HEK293T (cell line): ENCODE results near the gene SDC3.

Experiments
- CTCF ChIA-PET: fragments of 350-600 bp; formaldehyde crosslinking; extraction: SDS; loops from one replicate; lab custom pipeline; 2021; ENCODE audit warnings: antibody characterized with exemption, inconsistent platforms; lab: Yijun Ruan, JAX
- POLR2A ChIA-PET: fragments of 350-600 bp; formaldehyde crosslinking; extraction: SDS; loops from one replicate; lab custom pipeline; 2020; ENCODE audit warnings: antibody characterized with exemption, inconsistent platforms; lab: Yijun Ruan, JAX
- DNase-seq: peaks from one replicate; pipeline ENCODE4 v3.0.0; 2012; ENCODE audit warnings: mixed read lengths; ENCODE audit errors: extremely low spot score
- ARNT ChIP-seq: fragments of 450-650 bp; IDR thresholded peaks from 2 replicates; pipeline ENCODE4 v1.6.1; 2017; ENCODE audit warnings: mild to moderate bottlenecking
- BHLHE40 ChIP-seq: fragments of 450-650 bp; IDR thresholded peaks from 2 replicates; pipeline ENCODE4 v1.6.1; 2016; ENCODE audit warnings: mild to moderate bottlenecking, moderate library complexity, borderline replicate concordance
- CTBP1 ChIP-seq: fragments of 450-650 bp; IDR thresholded peaks from 2 replicates; pipeline ENCODE4 v1.6.1; 2016; ENCODE audit warnings: borderline replicate concordance
- ELF4 ChIP-seq: fragments of 450-650 bp; IDR thresholded peaks from 2 replicates; pipeline ENCODE4 v1.6.1; 2017; ENCODE audit warnings: antibody characterized with exemption
- FOXA1 ChIP-seq: fragments of 450-650 bp; IDR thresholded peaks from 2 replicates; pipeline ENCODE4 v1.6.1; 2016; ENCODE audit warnings: mild to moderate bottlenecking
- FOXK2 ChIP-seq: fragments of 450-650 bp; IDR thresholded peaks from 2 replicates; pipeline ENCODE4 v1.6.1; 2016; ENCODE audit warnings: mild to moderate bottlenecking
- FOXM1 ChIP-seq: fragments of 450-650 bp; IDR thresholded peaks from 2 replicates; pipeline ENCODE4 v1.6.1; 2017; ENCODE audit warnings: mild to moderate bottlenecking, borderline replicate concordance
- HDGF ChIP-seq: fragments of 450-650 bp; IDR thresholded peaks from 2 replicates; pipeline ENCODE4 v1.6.1; 2017; ENCODE audit warnings: antibody characterized with exemption, borderline replicate concordance
- L3MBTL2 ChIP-seq: fragments of 450-650 bp; conservative IDR thresholded peaks from 2 replicates; pipeline ENCODE4 v1.6.1; 2016; ENCODE audit warnings: mild to moderate bottlenecking
- LEF1 ChIP-seq: fragments of 450-650 bp; IDR thresholded peaks from 2 replicates; pipeline ENCODE4 v1.6.1; 2017; ENCODE audit warnings: mild to moderate bottlenecking, borderline replicate concordance
- NFRKB ChIP-seq: fragments of 450-650 bp; IDR thresholded peaks from 2 replicates; pipeline ENCODE4 v1.6.1; 2016; ENCODE audit warnings: mild to moderate bottlenecking, moderate library complexity
- PKNOX1 ChIP-seq: fragments of 450-650 bp; IDR thresholded peaks from 2 replicates; pipeline ENCODE4 v1.6.1; 2016
- SP1 ChIP-seq: fragments of 450-650 bp; IDR thresholded peaks from 2 replicates; pipeline ENCODE4 v1.6.1; 2017
- SUZ12 ChIP-seq: fragments of 450-650 bp; IDR thresholded peaks from 2 replicates; pipeline ENCODE4 v1.6.1; 2016; ENCODE audit warnings: mild to moderate bottlenecking
- TARDBP ChIP-seq: fragments of 450-650 bp; IDR thresholded peaks from 2 replicates; pipeline ENCODE4 v1.6.1; 2016
- ZNF384 ChIP-seq: fragments of 450-650 bp; IDR thresholded peaks from 2 replicates; pipeline ENCODE4 v1.6.1; 2016

The SDC3 gene

GRCh38 chr1:30908316-30908695, 252 bp downstream of the SDC3 start:
- ChIA-PET POLR2A (interaction anchor here (4.1 kb wide), 1 partner anchor 106 kb away, joined by 36 read pairs; no protein-coding TSS in a partner anchor), CTCF (interaction anchor here (6.5 kb wide), 1 partner anchor 106 kb away, joined by 159 read pairs; no protein-coding TSS in a partner anchor)
- DNase-seq, result no peak
- TF ChIP-seq HDGF (no peak), ARNT (no peak), NFRKB (no peak), LEF1 (no peak), ZNF384 (no peak), FOXA1 (no peak), FOXK2 (no peak), BHLHE40 (no peak), L3MBTL2 (no peak), CTBP1 (no peak), PKNOX1 (no peak), SP1 (no peak), SUZ12 (no peak), ELF4 (no peak)

GRCh38 chr1:30907481-30908315, 860 bp downstream of the SDC3 start:
- no peak for TF ChIP-seq FOXK2
- TF ChIP-seq ZNF384, result no peak
- TF ChIP-seq CTBP1, result no peak
- ChIA-PET CTCF (interaction anchor here (0.7 to 6.5 kb wide), 3 partner anchors 105 to 128 kb away, joined by 3 to 159 read pairs (median 4); no protein-coding TSS in a partner anchor), POLR2A (no interaction called here)
- DNase-seq, result no peak

GRCh38 chr1:30906631-30907441, 1.7 kb downstream of the SDC3 start:
- ChIA-PET POLR2A (no interaction called here), CTCF (interaction anchor here (0.7 to 1.1 kb wide), 4 partner anchors 103 to 127 kb away, joined by 3 to 4 read pairs (median 3); no protein-coding TSS in a partner anchor)
- DNase-seq, result no peak
- TF ChIP-seq ARNT (no peak), BHLHE40 (no peak), NFRKB (no peak), ELF4 (no peak), FOXM1 (no peak), SP1 (no peak), HDGF (no peak), SUZ12 (no peak), CTBP1 (no peak), FOXA1 (no peak), LEF1 (no peak), L3MBTL2 (no peak), FOXK2 (no peak), PKNOX1 (no peak), ZNF384 (no peak), TARDBP (no peak)

GRCh38 chr1:30905916-30906620, 2.5 kb downstream of the SDC3 start:
- CTCF ChIA-PET, result interaction anchor here (1.1 kb wide), 2 partner anchors 105 to 126 kb away, joined by 3 to 4 read pairs; no protein-coding TSS in a partner anchor
- POLR2A ChIA-PET, result no interaction called here
- no peak for DNase-seq
- TF ChIP-seq ELF4 (no peak), PKNOX1 (no peak), HDGF (no peak), ZNF384 (no peak), BHLHE40 (no peak), SUZ12 (no peak), NFRKB (no peak)

GRCh38 chr1:30905403-30905802, 3.2 kb downstream of the SDC3 start:
- ChIA-PET POLR2A (no interaction called here), CTCF (interaction anchor here (1.1 kb wide), 1 partner anchor 104 kb away, joined by 3 read pairs; no protein-coding TSS in a partner anchor)
- no peak for DNase-seq
- TF ChIP-seq ELF4, result no peak
- TF ChIP-seq ARNT, result no peak

- no peak for TF ChIP-seq CTBP1
- no peak for TF ChIP-seq FOXK2
- TF ChIP-seq ELF4, result no peak
- no peak for TF ChIP-seq FOXM1
- no peak for TF ChIP-seq HDGF
- TF ChIP-seq L3MBTL2, result no peak
- no peak for TF ChIP-seq FOXA1
- TF ChIP-seq SP1, result no peak
- no peak for TF ChIP-seq BHLHE40
- TF ChIP-seq TARDBP, result no peak
- no peak for TF ChIP-seq LEF1
- TF ChIP-seq ARNT, result no peak
- no peak for TF ChIP-seq SUZ12
- no peak for TF ChIP-seq PKNOX1
- TF ChIP-seq NFRKB, result no peak
- no peak for TF ChIP-seq ZNF384
- CTCF ChIA-PET, result no interaction called here
- DNase-seq, result no peak
- POLR2A ChIA-PET, result interaction anchor here (0.6 to 0.9 kb wide), 2 partner anchors 9 to 12 kb away, joined by 3 read pairs; no protein-coding TSS in a partner anchor
These were observed 3.6 kb downstream of the SDC3 start for GRCh38 chr1:30904962-30905335.
